ENCODE data around the gene BPNT1. TPM values are rescaled to one million over a fixed set of nuclear protein-coding genes. Genes with fewer than 3 reads are reported as not detected.
A peak's percentile ranks its signal among the peaks of the same experiment; 100 is the strongest.

BPNT1 gene
- total and polyA plus RNA-seq, 2 of the 13 experiments (the other 11 are each of a cell fraction or from before 2014, with no cell fraction given): 35.2 to 43.9 TPM

- TF ChIP-seq MXD1 (CRISPR knock-in tag; IDR thresholded peaks at IDR 0.05) (no peak), ZNF609 (CRISPR knock-in tag; IDR thresholded peaks at IDR 0.05; ENCODE audit: borderline replicate concordance) (peak; percentile 17; the same call in 1 of the 2 replicates), XRCC5 (optimal IDR thresholded peaks at IDR 0.05; ENCODE audit: low read length) (peak; percentile 76), ZNF318 (CRISPR knock-in tag; IDR thresholded peaks at IDR 0.05) (no peak), ZNF441 (CRISPR knock-in tag; IDR thresholded peaks at IDR 0.05; ENCODE audit: borderline replicate concordance) (peak; percentile 60; the same call in 1 of the 2 replicates), GPBP1L1 (CRISPR knock-in tag; IDR thresholded peaks at IDR 0.05) (no peak), ZNF558 (CRISPR knock-in tag; IDR thresholded peaks at IDR 0.05; ENCODE audit: borderline replicate concordance) (no peak), CENPX (CRISPR knock-in tag; IDR thresholded peaks at IDR 0.05) (no peak), NR0B2 (CRISPR knock-in tag; IDR thresholded peaks at IDR 0.05) (no peak), JUN (CRISPR knock-in tag; IDR thresholded peaks at IDR 0.05) (no peak), GLI4 (CRISPR knock-in tag; IDR thresholded peaks at IDR 0.05; ENCODE audit: borderline replicate concordance) (no peak), ZNF24 (IDR thresholded peaks at IDR 0.05) (no peak)
These were observed at the start of gene BPNT1 (continued) for GRCh38 chr1:220089650-220090556.

Data from HepG2 (cell line).